ENCODE data around the gene CES2.

DNA sequence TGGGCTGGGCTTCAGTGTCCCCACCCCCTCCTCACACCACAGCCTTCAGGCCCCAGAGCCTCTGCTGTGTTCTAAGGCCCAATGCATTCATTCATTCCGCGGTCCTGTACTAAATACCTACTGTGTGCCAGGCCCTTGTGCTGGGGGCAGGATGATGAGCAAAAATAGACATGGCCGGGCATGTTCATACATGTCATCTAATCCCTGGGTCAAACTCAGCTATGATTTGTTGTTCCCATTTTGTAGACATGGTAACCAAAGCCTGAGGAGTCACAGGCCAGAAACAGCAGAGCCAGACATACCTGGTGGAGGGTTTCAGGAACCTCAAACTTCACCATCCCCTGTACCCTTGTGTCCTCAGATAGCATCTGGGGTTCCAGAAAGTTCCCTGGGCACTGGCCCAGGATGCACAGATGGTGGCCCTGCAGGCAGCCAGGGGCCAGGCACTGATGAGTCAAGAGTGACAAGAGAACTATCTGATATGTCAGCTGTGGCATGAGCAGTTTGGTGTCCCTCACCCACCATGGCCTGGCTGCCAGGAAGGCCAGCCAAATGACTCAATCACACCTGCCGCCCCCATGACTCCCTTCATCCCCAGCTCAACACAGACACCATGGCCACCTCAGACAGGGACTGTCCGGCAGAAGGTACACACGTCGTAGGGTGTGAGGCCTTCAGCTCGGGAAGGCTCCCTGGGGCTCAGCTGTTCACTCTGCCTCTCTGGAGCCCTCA, 7.2 kb upstream of the CES2 start:
- TF ChIP-seq, protein P1, sequence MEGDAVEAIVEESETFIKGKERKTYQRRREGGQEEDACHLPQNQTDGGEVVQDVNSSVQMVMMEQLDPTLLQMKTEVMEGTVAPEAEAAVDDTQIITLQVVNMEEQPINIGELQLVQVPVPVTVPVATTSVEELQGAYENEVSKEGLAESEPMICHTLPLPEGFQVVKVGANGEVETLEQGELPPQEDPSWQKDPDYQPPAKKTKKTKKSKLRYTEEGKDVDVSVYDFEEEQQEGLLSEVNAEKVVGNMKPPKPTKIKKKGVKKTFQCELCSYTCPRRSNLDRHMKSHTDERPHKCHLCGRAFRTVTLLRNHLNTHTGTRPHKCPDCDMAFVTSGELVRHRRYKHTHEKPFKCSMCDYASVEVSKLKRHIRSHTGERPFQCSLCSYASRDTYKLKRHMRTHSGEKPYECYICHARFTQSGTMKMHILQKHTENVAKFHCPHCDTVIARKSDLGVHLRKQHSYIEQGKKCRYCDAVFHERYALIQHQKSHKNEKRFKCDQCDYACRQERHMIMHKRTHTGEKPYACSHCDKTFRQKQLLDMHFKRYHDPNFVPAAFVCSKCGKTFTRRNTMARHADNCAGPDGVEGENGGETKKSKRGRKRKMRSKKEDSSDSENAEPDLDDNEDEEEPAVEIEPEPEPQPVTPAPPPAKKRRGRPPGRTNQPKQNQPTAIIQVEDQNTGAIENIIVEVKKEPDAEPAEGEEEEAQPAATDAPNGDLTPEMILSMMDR (IDR thresholded peaks at IDR 0.05) = no peak
- TF ChIP-seq EP300 (IDR thresholded peaks at IDR 0.05) (no peak), POLR2A (IDR thresholded peaks at IDR 0.05) (no peak), POLR2AphosphoS5 (IDR thresholded peaks at IDR 0.05) (no peak)

All from sigmoid colon (tissue), 4 donors.